Panc1 (cell line): Measurements from ENCODE around the gene ERICH6B. TPM values are rescaled to one million over a fixed set of nuclear protein-coding genes. Genes with fewer than 3 reads are reported as not detected.

Experiments
- ATAC-seq: fragments of 200-7000 bp; cut with Tn5 transposase; 2 replicates; pipeline ENCODE4 v1.9.1; 2020; ENCODE audit warnings: mild to moderate bottlenecking, moderate library complexity
- BruUV-seq: library from RNA; stranded (reverse); fragments of 400-500 nt; replicated peaks from 2 replicates; lab custom pipeline; 2021; lab: Mats Ljungman, UMichigan
- CTCF ChIA-PET: fragments of 300-600 bp; sonication (Branson Sonifier 250); formaldehyde crosslinking; loops from one replicate; lab custom pipeline; 2022; ENCODE audit warnings: antibody characterized with exemption; lab: Charles Lee
- POLR2A ChIA-PET: fragments of 300-600 bp; sonication (Branson Sonifier 250); formaldehyde crosslinking; loops from one replicate; lab custom pipeline; 2022; ENCODE audit warnings: antibody characterized with exemption; lab: Charles Lee
- DNase-seq: peaks from one replicate; pipeline ENCODE4 v3.0.0-alpha.2; 2010; ENCODE audit warnings: low read depth, low spot score
- H3K27ac ChIP-seq: 2 replicates; pipeline ENCODE4 v1.5.1; 2011; ENCODE audit warnings: mild to moderate bottlenecking, low read length, inconsistent platforms
- H3K27me3 ChIP-seq: fragments of 200-500 bp; sonication (Bioruptor generic); 2 replicates; pipeline ENCODE4 v1.6.0; 2014; ENCODE audit warnings: low read length, inconsistent platforms; ENCODE audit not compliant: control insufficient read depth, insufficient read depth
- H3K36me3 ChIP-seq: fragments of 200-500 bp; sonication (Bioruptor generic); 2 replicates; pipeline ENCODE4 v1.5.1; 2014; ENCODE audit warnings: inconsistent platforms, mild to moderate bottlenecking, low read length, moderate library complexity; ENCODE audit not compliant: control insufficient read depth, insufficient read depth
- H3K4me1 ChIP-seq: 2 replicates; pipeline ENCODE4 v1.5.1; 2011; ENCODE audit warnings: inconsistent platforms, mild to moderate bottlenecking, low read length, moderate library complexity; ENCODE audit not compliant: control insufficient read depth, insufficient read depth
- H3K4me3 ChIP-seq, 2 experiments: 2 replicates each; pipeline ENCODE4 v1.5.1; 2011 to 2012; ENCODE audit warnings: low read depth in 2 of 2, low read length in 2 of 2, mild to moderate bottlenecking in 2 of 2, inconsistent platforms in 1 of 2, moderate library complexity in 1 of 2
- H3K9me3 ChIP-seq: fragments of 200-500 bp; sonication (Bioruptor generic); 2 replicates; pipeline ENCODE4 v1.5.1; 2014; ENCODE audit warnings: low read depth, mild to moderate bottlenecking, inconsistent platforms, low read length, moderate library complexity; ENCODE audit not compliant: control insufficient read depth, insufficient read depth
- CTCF ChIP-seq: fragments of 450-650 bp; IDR thresholded peaks from 2 replicates; pipeline ENCODE4 v1.5.1; 2017; ENCODE audit warnings: mild to moderate bottlenecking
- POLR2AphosphoS5 ChIP-seq: IDR thresholded peaks from 2 replicates; pipeline ENCODE4 v1.6.1; 2012; ENCODE audit warnings: mild to moderate bottlenecking, low read depth, low read length, moderate library complexity
- REST ChIP-seq, 2 experiments: IDR thresholded peaks; 2 replicates each; pipeline ENCODE4 v1.6.1; 2011 to 2012; ENCODE audit warnings: low read depth in 2 of 2, control low read depth in 1 of 2, low read length in 1 of 2, mild to moderate bottlenecking in 1 of 2, moderate library complexity in 1 of 2; ENCODE audit not compliant: insufficient read depth in 1 of 2
- SIN3A ChIP-seq: IDR thresholded peaks from 2 replicates; pipeline ENCODE4 v1.6.1; 2012; ENCODE audit warnings: low read depth, mild to moderate bottlenecking, low read length, moderate library complexity, borderline replicate concordance; ENCODE audit not compliant: insufficient read depth
- TCF7L2 ChIP-seq: IDR thresholded peaks from 2 replicates; pipeline ENCODE4 v1.6.1; 2011; ENCODE audit warnings: mild to moderate bottlenecking, low read depth, low read length, inconsistent platforms
- in situ Hi-C: cut with HindIII; loops from 2 replicates; pipeline ENCODE4 v1.10.0; 2016; ENCODE audit warnings: low sequenced_read_pairs, low pct_unique_long_range_greater_than_20kb
- intact Hi-C: fragments of 100-400 bp; cut with micrococcal nuclease; formaldehyde crosslinking; loops from one replicate; pipeline ENCODE4 v1.10.0; 2022; ENCODE audit not compliant: unreplicated experiment
- total RNA-seq: library from RNA; stranded (reverse); gene quantifications from one replicate; pipeline ENCODE4 v1.2.1, GENCODE V29; 2021; ENCODE audit not compliant: unreplicated experiment

Gene ERICH6B
- total RNA-seq, 1 experiment from 2014 or later: not detected

DNA sequence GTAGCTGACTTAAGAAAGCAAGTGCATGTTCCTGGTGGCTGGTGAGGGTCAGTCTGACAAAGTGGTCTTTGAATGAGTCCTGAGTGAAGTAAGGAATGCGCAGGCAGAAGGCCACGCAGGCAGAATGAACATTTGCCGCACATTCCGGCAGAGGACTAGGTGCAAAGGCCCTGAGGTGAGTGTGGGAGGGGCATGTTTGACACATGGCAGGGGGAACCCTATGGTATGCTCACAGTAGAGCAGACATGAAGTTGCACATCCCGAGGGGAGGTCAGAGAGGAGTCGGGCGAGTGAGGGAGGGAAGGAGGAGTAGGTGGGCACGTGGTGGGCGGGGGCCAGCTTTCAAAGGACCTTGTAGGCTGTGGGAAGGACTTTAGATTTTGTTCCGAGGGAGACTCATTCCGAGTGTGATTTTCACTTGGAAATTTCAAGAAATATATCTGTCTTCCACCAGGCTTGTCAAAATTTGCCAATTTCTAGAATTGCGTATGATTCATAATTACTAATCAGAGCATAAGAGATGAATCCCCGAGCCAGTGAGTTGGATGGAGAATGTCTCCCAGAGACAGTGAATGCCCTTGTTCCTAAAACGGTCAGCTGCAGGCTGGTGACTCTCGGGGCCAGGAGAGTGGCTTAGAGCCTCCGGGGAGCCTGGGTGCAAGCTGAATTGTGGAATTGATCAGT, 40.3 kb downstream of the ERICH6B start:
- no peaks in the 10 kb centered on the region for H3K9me3 ChIP-seq
- no peak for DNase-seq
- no peaks in the 10 kb centered on the region for H3K36me3 ChIP-seq
- POLR2A ChIA-PET: no interaction called here
- H3K27me3 ChIP-seq: no peaks in the 10 kb centered on the region
- in situ Hi-C loops: no loop called here
- H3K27ac ChIP-seq: no peak overlapping the region
- no peak overlapping the region for H3K4me3 ChIP-seq
- ATAC-seq: no peak
- intact Hi-C loops: no loop called here
- TF ChIP-seq REST (IDR thresholded peaks at IDR 0.05; ENCODE audit: insufficient read depth in 1 of 2, low read depth in 2 of 2, low read length in 1 of 2) (no peak), CTCF (no peak), TCF7L2 (no peak), POLR2AphosphoS5 (no peak)
- CTCF ChIA-PET: interaction anchor here (0.7 kb wide), 1 partner anchor 43 kb away, joined by 3 read pairs; no protein-coding TSS in a partner anchor
- no peaks in the 10 kb centered on the region for H3K4me1 ChIP-seq
- no TSS peak for BruUV-seq

- ChIA-PET CTCF (no interaction called here), POLR2A (no interaction called here)
- Histone ChIP-seq H3K36me3 (no peaks in the 10 kb centered on the region), H3K9me3 (no peaks in the 10 kb centered on the region), H3K27me3 (no peaks in the 10 kb centered on the region), H3K27ac (no peak overlapping the region), H3K4me3 (no peak overlapping the region), H3K4me1 (no peaks in the 10 kb centered on the region)
- no peak for TF ChIP-seq POLR2AphosphoS5
- TF ChIP-seq REST (IDR thresholded peaks at IDR 0.05; ENCODE audit: insufficient read depth in 1 of 2, low read depth in 2 of 2, low read length in 1 of 2): no peak
- TF ChIP-seq SIN3A: no peak
- TF ChIP-seq CTCF: no peak
- no peak for TF ChIP-seq TCF7L2
- intact Hi-C loops: no loop called here
- DNase-seq: no peak
- in situ Hi-C loops: no loop called here
- no TSS peak for BruUV-seq
- no peak for ATAC-seq
Observed at GRCh38 chr13:45565331-45565730, 50.2 kb downstream of the ERICH6B start.
